Measurements from ENCODE around the gene GLRB.

DNA sequence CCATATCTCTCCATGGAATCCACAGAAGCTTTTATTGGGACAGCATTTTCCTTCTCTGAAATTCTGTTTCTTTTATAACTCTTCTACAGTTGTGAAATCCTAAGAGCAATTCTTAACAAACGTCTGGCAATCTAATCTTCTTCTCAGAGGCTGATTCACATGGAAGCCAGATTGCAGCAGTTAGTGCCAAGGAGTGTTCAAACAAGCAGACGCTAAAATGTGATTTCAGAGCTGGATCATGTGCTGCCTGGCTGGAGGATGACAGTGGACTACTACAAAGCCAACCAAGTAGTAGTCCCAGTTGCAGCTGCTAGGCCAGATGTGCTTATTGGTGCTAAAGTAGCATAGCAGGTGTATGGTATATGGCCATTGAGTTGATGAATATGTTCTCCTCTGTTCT lies 27.7 kb upstream of the GLRB start:
- TF ChIP-seq CTCF (IDR thresholded peaks at IDR 0.05) (no peak), POLR2A (IDR thresholded peaks at IDR 0.05) (no peak), POLR2AphosphoS5 (IDR thresholded peaks at IDR 0.05; ENCODE audit: insufficient read depth in 1 of 2, low read depth in 1 of 2) (peak in 1 of 2 donors; percentile 14)
